Activated CD4-positive, alpha-beta memory T cell treated with anti-CD3 and anti-CD28 coated beads for 36 hours (primary cell): ENCODE results near the gene TEX36. TPM values are rescaled to one million over a fixed set of nuclear protein-coding genes. Genes with fewer than 3 reads are reported as not detected.
"Not testable (repeated sequence)": the region's sequence is repeated elsewhere in the genome, so short reads cannot be mapped to it uniquely, and the experiment has no call there.

Experiments
- CTCF ChIA-PET: fragments of 350-600 bp; sonication (Branson Sonifier 250); formaldehyde crosslinking; loops from one replicate; lab custom pipeline; 2021; ENCODE audit warnings: antibody characterized with exemption, inconsistent platforms; lab: Charles Lee
- POLR2A ChIA-PET: fragments of 350-600 bp; sonication (Branson Sonifier 250); formaldehyde crosslinking; loops from one replicate; lab custom pipeline; 2021; ENCODE audit warnings: antibody characterized with exemption; lab: Charles Lee
- DNase-seq: peaks from one replicate; pipeline ENCODE4 v3.0.0-alpha.2; 2020
- H3K27ac Mint-ChIP-seq: one replicate; pipeline ENCODE4 v1.8.0; 2021; ENCODE audit warnings: mixed read lengths
- H3K27me3 Mint-ChIP-seq: one replicate; pipeline ENCODE4 v1.8.0; 2021; ENCODE audit warnings: mixed read lengths
- H3K36me3 Mint-ChIP-seq: one replicate; pipeline ENCODE4 v1.8.0; 2021; ENCODE audit warnings: mixed read lengths
- H3K4me1 Mint-ChIP-seq: one replicate; pipeline ENCODE4 v1.8.0; 2021; ENCODE audit warnings: low read depth, mixed read lengths
- H3K4me3 Mint-ChIP-seq: one replicate; pipeline ENCODE4 v1.8.0; 2021; ENCODE audit warnings: mild to moderate bottlenecking, mixed read lengths
- H3K9me3 Mint-ChIP-seq: one replicate; pipeline ENCODE4 v1.8.0; 2021; ENCODE audit warnings: mixed read lengths
- intact Hi-C: fragments of 100-400 bp; cut with micrococcal nuclease; formaldehyde crosslinking; loops from one replicate; pipeline ENCODE4 v1.15.1; 2023
- total RNA-seq, 2 experiments: library from RNA; stranded (reverse); gene quantifications; one replicate each; pipeline ENCODE4 v1.2.3, GENCODE V29; 2021

TEX36 gene
- total RNA-seq, 2 experiments from 2014 or later, result not detected

- no peak overlapping the region for H3K27ac Mint-ChIP-seq
- no peaks in the 10 kb centered on the region for H3K9me3 Mint-ChIP-seq
- no peaks in the 10 kb centered on the region for H3K4me1 Mint-ChIP-seq
- CTCF ChIA-PET, result no interaction called here
- no peak for DNase-seq
- POLR2A ChIA-PET, result no interaction called here
- H3K36me3 Mint-ChIP-seq, result no peaks in the 10 kb centered on the region
- intact Hi-C loops, result no loop called here
- no peak overlapping the region for H3K4me3 Mint-ChIP-seq
- peaks cover 13% of the 10 kb centered on the region for H3K27me3 Mint-ChIP-seq
Measured at GRCh38 chr10:125624800-125625199, 58.2 kb downstream of the TEX36 start.

- Mint-ChIP-seq H3K27ac (no peak overlapping the region), H3K4me1 (no peaks in the 10 kb centered on the region), H3K9me3 (no peaks in the 10 kb centered on the region), H3K36me3 (no peaks in the 10 kb centered on the region), H3K27me3 (peaks cover 9% of the 10 kb centered on the region), H3K4me3 (no peak overlapping the region)
- intact Hi-C loops, result no loop called here
- POLR2A ChIA-PET, result no interaction called here
- DNase-seq, result no peak
- CTCF ChIA-PET, result no interaction called here
Measured at GRCh38 chr10:125621052-125621451, 61.9 kb downstream of the TEX36 start.

GRCh38 chr10:125620401-125620800 is 62.6 kb downstream of the TEX36 start:
- no peaks in the 10 kb centered on the region for H3K4me1 Mint-ChIP-seq
- H3K27ac Mint-ChIP-seq, result no peak overlapping the region
- no peaks in the 10 kb centered on the region for H3K9me3 Mint-ChIP-seq
- DNase-seq, result no peak
- intact Hi-C loops, result no loop called here
- H3K36me3 Mint-ChIP-seq, result no peaks in the 10 kb centered on the region
- ChIA-PET CTCF (no interaction called here), POLR2A (no interaction called here)
- H3K27me3 Mint-ChIP-seq, result peaks cover 8% of the 10 kb centered on the region
- H3K4me3 Mint-ChIP-seq, result no peak overlapping the region

GRCh38 chr10:125613062-125613461 is 69.9 kb downstream of the TEX36 start:
- H3K9me3 Mint-ChIP-seq, DNase-seq, H3K27ac Mint-ChIP-seq, H3K4me1 Mint-ChIP-seq, POLR2A ChIA-PET, intact Hi-C loops, H3K36me3 Mint-ChIP-seq, H3K27me3 Mint-ChIP-seq, H3K4me3 Mint-ChIP-seq: not testable (repeated sequence)
- CTCF ChIA-PET, result interaction anchor here (0.6 kb wide), 1 partner anchor 31 kb away, joined by 5 read pairs; no protein-coding TSS in a partner anchor

- intact Hi-C loops, result no loop called here
Measured at GRCh38 chr10:125611756-125612155, 71.2 kb downstream of the TEX36 start.

GRCh38 chr10:125611216-125611615 is 71.7 kb downstream of the TEX36 start:
- Mint-ChIP-seq H3K4me1 (no peaks in the 10 kb centered on the region), H3K27me3 (peaks cover under 1% of the 10 kb centered on the region), H3K9me3 (no peaks in the 10 kb centered on the region), H3K4me3 (no peak overlapping the region), H3K36me3 (no peaks in the 10 kb centered on the region), H3K27ac (no peak overlapping the region)
- CTCF ChIA-PET, result no interaction called here
- intact Hi-C loops, result no loop called here
- POLR2A ChIA-PET, result no interaction called here
- no peak for DNase-seq

More at GRCh38 chr10:125611756-125612155, 71.2 kb downstream of the TEX36 start:
- Mint-ChIP-seq H3K4me3 (no peak overlapping the region), H3K4me1 (no peaks in the 10 kb centered on the region), H3K36me3 (no peaks in the 10 kb centered on the region), H3K9me3 (no peaks in the 10 kb centered on the region), H3K27me3 (no peaks in the 10 kb centered on the region), H3K27ac (no peak overlapping the region)
- ChIA-PET POLR2A (no interaction called here), CTCF (no interaction called here)
- no peak for DNase-seq

- no peaks in the 10 kb centered on the region for H3K9me3 Mint-ChIP-seq
- H3K27ac Mint-ChIP-seq, result no peak overlapping the region
- CTCF ChIA-PET, result no interaction called here
- intact Hi-C loops, result no loop called here
- no peak overlapping the region for H3K4me3 Mint-ChIP-seq
- H3K4me1 Mint-ChIP-seq, result no peaks in the 10 kb centered on the region
- H3K27me3 Mint-ChIP-seq, result peaks cover 1% of the 10 kb centered on the region
- no peaks in the 10 kb centered on the region for H3K36me3 Mint-ChIP-seq
- no peak for DNase-seq
- POLR2A ChIA-PET, result no interaction called here
Measured at GRCh38 chr10:125609859-125610258, 73.1 kb downstream of the TEX36 start.

- CTCF ChIA-PET, result no interaction called here
- intact Hi-C loops, result no loop called here
- H3K4me1 Mint-ChIP-seq, result no peaks in the 10 kb centered on the region
- POLR2A ChIA-PET, result no interaction called here
- H3K36me3 Mint-ChIP-seq, result no peaks in the 10 kb centered on the region
- H3K4me3 Mint-ChIP-seq, result no peak overlapping the region
- no peaks in the 10 kb centered on the region for H3K9me3 Mint-ChIP-seq
- no peak overlapping the region for H3K27ac Mint-ChIP-seq
- DNase-seq, result no peak
- H3K27me3 Mint-ChIP-seq, result peaks cover 1% of the 10 kb centered on the region
Measured at GRCh38 chr10:125608474-125608873, 74.5 kb downstream of the TEX36 start.

GRCh38 chr10:125607689-125608290 is 75.2 kb downstream of the TEX36 start:
- Mint-ChIP-seq H3K4me3 (no peak overlapping the region), H3K9me3 (no peaks in the 10 kb centered on the region), H3K27ac (no peak overlapping the region), H3K27me3 (peaks cover 1% of the 10 kb centered on the region), H3K4me1 (no peaks in the 10 kb centered on the region), H3K36me3 (no peaks in the 10 kb centered on the region)
- DNase-seq, result no peak
- intact Hi-C loops, result no loop called here
- ChIA-PET CTCF (no interaction called here), POLR2A (no interaction called here)

- no peaks in the 10 kb centered on the region for H3K9me3 Mint-ChIP-seq
Measured at GRCh38 chr10:125606414-125607010, 76.5 kb downstream of the TEX36 start.

More at GRCh38 chr10:125606414-125607010, 76.5 kb downstream of the TEX36 start:
- ChIA-PET POLR2A (no interaction called here), CTCF (no interaction called here)
- no peak overlapping the region for H3K4me3 Mint-ChIP-seq
- H3K27ac Mint-ChIP-seq, result no peak overlapping the region
- H3K27me3 Mint-ChIP-seq, result peaks cover 1% of the 10 kb centered on the region
- H3K4me1 Mint-ChIP-seq, result no peaks in the 10 kb centered on the region
- intact Hi-C loops, result no loop called here
- H3K36me3 Mint-ChIP-seq, result no peaks in the 10 kb centered on the region
- DNase-seq, result no peak

Other genes with a start within 250 kb of the TEX36 start
- 10 to 100 TPM; 23.0 to 27.7 TPM for gene EDRF1, start 36.5 kb upstream of the TEX36 start, total RNA-seq
- not detected for gene MMP21, start 92.7 kb upstream of the TEX36 start, total RNA-seq
- 10 to 100 TPM; 35.0 to 38.3 TPM for gene UROS, start 140.1 kb upstream of the TEX36 start, total RNA-seq
- 100 to 1,000 TPM in 1 of 2 experiments, 10 to 100 TPM in 1; 96.3 to 100 TPM for gene BCCIP, start 140.4 kb upstream of the TEX36 start, total RNA-seq
- gene DHX32, start 198.1 kb upstream of the TEX36 start, total RNA-seq, result 10 to 100 TPM; 16.3 to 18.6 TPM
- gene FANK1, start 213.4 kb upstream of the TEX36 start, total RNA-seq, result under 1 TPM; 0.46 to 0.50 TPM